K562 (cell line): ENCODE measurements around the gene UTP4.

Source experiments
- FOS ChIP-seq: IDR thresholded peaks from 3 replicates; pipeline ENCODE4 v1.6.1; 2011; ENCODE audit not compliant: insufficient read length; ENCODE audit errors: extremely low read depth
- POLR2A ChIP-seq: fragments of 450-650 bp; conservative IDR thresholded peaks from 2 replicates; pipeline ENCODE4 v1.6.1; 2016

GRCh38 chr16:69130461-69130860 lies 2.0 kb upstream of the UTP4 start:
- TF ChIP-seq FOS (no peak), POLR2A (no peak; the same call in 1 of the 2 replicates)
